Hematopoietic multipotent progenitor cell (in vitro differentiated cells): ENCODE measurements around the gene UNC119. TPM values are rescaled to one million over a fixed set of nuclear protein-coding genes. Genes with fewer than 3 reads are reported as not detected.

Experiments used
- DNase-seq, 3 donors: peaks; one replicate each; pipeline ENCODE4 v3.0.0-alpha.2; 2011 to 2015; ENCODE audit warnings: low read depth in 2 of 3, low spot score in 2 of 3
- total RNA-seq: library from RNA; depleted of rRNA; stranded (reverse); fragments of >200 nt; gene quantifications from one replicate; pipeline ENCODE4 v1.2.3, GENCODE V29; 2012

UNC119 gene
- total RNA-seq, 1 donor = 12.1 TPM

GRCh38 chr17:28501421-28502284 lies 50.8 kb downstream of the UNC119 start:
- no peak for DNase-seq

- no peak for DNase-seq
Observed at GRCh38 chr17:28500712-28501379, 51.6 kb downstream of the UNC119 start.

GRCh38 chr17:28499684-28500357 lies 52.6 kb downstream of the UNC119 start:
- no peak for DNase-seq

DNA sequence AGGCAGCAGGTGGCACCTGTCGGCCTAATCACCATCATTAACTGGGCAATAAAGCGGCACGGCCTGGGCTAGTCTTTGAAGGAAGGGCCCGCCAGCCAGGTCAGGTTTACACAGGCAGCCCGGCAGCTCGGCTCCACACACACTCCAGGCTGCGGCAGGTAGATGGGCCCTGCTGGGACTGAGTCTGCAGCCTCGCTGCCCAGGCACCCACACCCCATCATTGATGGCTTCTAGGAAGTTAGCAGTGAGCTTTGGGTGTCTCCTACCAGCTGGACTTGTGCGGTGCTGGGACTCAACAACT lies 53.1 kb downstream of the UNC119 start:
- DNase-seq = no peak

GRCh38 chr17:28498652-28499363 lies 53.6 kb downstream of the UNC119 start:
- DNase-seq = no peak

- no peak for DNase-seq
Observed at GRCh38 chr17:28497931-28498330, 54.5 kb downstream of the UNC119 start.

Other genes with a start within 250 kb of the UNC119 start
- gene TMEM97, start 233.4 kb downstream of the UNC119 start, total RNA-seq = 17.8 TPM
- gene IFT20, start 217.2 kb downstream of the UNC119 start, total RNA-seq = 17.5 TPM
- gene TNFAIP1, start 216.9 kb downstream of the UNC119 start, total RNA-seq = 22.4 TPM
- gene POLDIP2, start 195.1 kb downstream of the UNC119 start, total RNA-seq = 68.1 TPM
- gene SEBOX, start 187.4 kb downstream of the UNC119 start, total RNA-seq = not detected
- not detected for gene VTN, start 182.3 kb downstream of the UNC119 start, total RNA-seq
- 32.3 TPM for gene SARM1, start 180.9 kb downstream of the UNC119 start, total RNA-seq
- gene SLC46A1, start 146.4 kb downstream of the UNC119 start, total RNA-seq = 3.5 TPM
- not detected for gene SLC13A2, start 79.0 kb downstream of the UNC119 start, total RNA-seq
- not detected for gene FOXN1, start 46.3 kb downstream of the UNC119 start, total RNA-seq
- gene PIGS, start 18.9 kb upstream of the UNC119 start, total RNA-seq = 71.6 TPM
- 55.5 TPM for gene ALDOC, start 24.3 kb upstream of the UNC119 start, total RNA-seq
- gene SPAG5, start 46.4 kb upstream of the UNC119 start, total RNA-seq = 6.2 TPM
- gene RSKR, start 61.6 kb upstream of the UNC119 start, total RNA-seq = 8.1 TPM
- 142 TPM for gene BLTP2, start 92.5 kb upstream of the UNC119 start, total RNA-seq
- gene SDF2, start 109.3 kb upstream of the UNC119 start, total RNA-seq = 56.3 TPM
- gene SUPT6H, start 109.6 kb upstream of the UNC119 start, total RNA-seq = 61.9 TPM
- gene PROCA1, start 159.3 kb upstream of the UNC119 start, total RNA-seq = 3.5 TPM
- 160 TPM for gene RAB34, start 165.2 kb upstream of the UNC119 start, total RNA-seq
- gene RPL23A, start 167.4 kb upstream of the UNC119 start, total RNA-seq = 745 TPM
- 1.1 TPM for gene TLCD1, start 173.6 kb upstream of the UNC119 start, total RNA-seq
- gene NEK8, start 176.2 kb upstream of the UNC119 start, total RNA-seq = 12.4 TPM
- 42.3 TPM for gene TRAF4, start 191.4 kb upstream of the UNC119 start, total RNA-seq